HG03066 (cell line): ENCODE data around the gene ABLIM3.

Source experiments
- ATAC-seq: cut with Tn5 transposase; IDR thresholded peaks from one replicate; pipeline ENCODE4 v1.9.1; 2021; ENCODE audit warnings: low read depth; ENCODE audit not compliant: unreplicated experiment

The ABLIM3 gene

DNA sequence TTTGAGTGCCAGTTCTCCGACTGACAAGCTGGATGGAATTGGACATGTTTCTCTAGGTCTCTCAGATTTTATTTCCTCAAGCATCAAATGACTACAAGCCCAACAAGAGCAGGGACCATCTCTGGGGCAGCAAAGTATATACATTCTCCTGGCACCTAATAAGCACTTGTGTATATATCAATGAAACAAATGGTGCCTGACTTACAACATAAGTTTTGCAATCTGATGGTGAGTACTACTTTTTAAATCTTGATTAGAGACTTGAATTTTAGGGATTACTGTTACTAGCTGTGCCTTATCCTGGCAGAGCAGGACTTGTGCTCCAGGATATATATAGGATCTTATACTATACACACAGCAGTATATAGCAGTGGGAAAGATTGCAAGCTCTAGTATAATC, 8.8 kb upstream of the ABLIM3 start:
- no peak for ATAC-seq

GRCh38 chr5:149133795-149134777, 7.2 kb upstream of the ABLIM3 start:
- ATAC-seq: no peak

GRCh38 chr5:149134778-149135500, 6.4 kb upstream of the ABLIM3 start:
- ATAC-seq: no peak

GRCh38 chr5:149135536-149136201, 5.6 kb upstream of the ABLIM3 start:
- no peak for ATAC-seq

DNA sequence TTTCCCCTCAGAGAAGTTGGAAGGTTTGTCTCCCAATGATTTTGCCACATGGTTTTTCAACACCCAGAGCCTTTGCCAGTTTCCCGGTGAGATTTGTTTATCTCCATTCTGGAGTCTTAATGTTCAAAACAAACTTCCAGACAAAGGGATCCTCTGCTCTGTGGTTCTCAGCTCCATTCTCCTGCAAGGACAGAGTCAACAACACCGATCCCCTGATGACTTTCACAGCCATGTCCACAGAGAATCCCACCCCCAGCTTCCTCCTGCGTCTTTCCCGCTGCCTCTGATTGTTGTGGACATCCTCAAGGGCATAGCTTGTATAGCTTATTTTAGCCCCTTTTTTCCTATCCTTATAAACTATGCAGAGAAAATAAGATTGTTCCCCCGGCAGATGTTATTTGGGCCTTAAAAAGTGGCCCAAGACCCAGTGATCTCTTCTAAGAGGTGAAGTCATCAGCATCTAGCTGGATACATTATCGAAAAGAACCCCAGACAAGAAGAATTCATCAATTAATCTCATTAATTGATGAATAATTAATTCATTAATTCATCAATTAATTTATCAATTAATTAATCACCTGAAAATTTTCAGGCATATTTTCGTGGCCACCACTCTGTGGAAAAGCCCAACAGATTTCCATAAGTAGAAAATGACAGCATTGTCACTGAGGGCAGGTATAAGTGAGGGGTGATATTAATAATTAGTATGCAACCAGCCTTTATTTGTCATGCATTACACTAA, 2.9 kb upstream of the ABLIM3 start:
- no peak for ATAC-seq

GRCh38 chr5:149140197-149141002, 893 bp upstream of the ABLIM3 start:
- no peak for ATAC-seq

GRCh38 chr5:149141957-149142851, 911 bp downstream of the ABLIM3 start:
- no peak for ATAC-seq

GRCh38 chr5:149143470-149143869, 2.2 kb downstream of the ABLIM3 start:
- ATAC-seq: no peak

GRCh38 chr5:149144637-149145036, 3.3 kb downstream of the ABLIM3 start:
- no peak for ATAC-seq

DNA sequence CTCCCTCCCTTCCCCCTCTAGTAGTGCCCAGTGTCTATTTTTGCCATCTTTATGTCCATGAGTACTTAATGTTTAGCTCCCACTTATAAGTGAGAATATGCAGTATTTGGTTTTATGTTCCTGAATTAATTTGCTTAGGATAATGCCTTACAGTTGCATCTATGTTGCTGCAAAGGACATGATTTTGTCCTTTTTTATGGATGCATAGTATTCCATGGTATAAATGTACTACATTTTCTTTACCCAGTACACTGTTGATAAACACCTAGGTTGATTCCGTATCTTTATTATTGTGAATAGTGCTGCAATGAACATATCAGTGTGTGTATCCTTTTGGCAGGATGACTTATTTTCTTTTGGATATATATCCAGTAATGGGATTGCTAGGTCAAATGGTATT, 3.8 kb downstream of the ABLIM3 start:
- ATAC-seq: no peak

- ATAC-seq: no peak
These were observed 6.4 kb downstream of the ABLIM3 start for GRCh38 chr5:149147676-149148075.

GRCh38 chr5:149149942-149150341, 8.6 kb downstream of the ABLIM3 start:
- ATAC-seq: no peak

GRCh38 chr5:149150457-149150856, 9.2 kb downstream of the ABLIM3 start:
- no peak for ATAC-seq

- no peak for ATAC-seq
These were observed 10.4 kb downstream of the ABLIM3 start for GRCh38 chr5:149151717-149152116.

DNA sequence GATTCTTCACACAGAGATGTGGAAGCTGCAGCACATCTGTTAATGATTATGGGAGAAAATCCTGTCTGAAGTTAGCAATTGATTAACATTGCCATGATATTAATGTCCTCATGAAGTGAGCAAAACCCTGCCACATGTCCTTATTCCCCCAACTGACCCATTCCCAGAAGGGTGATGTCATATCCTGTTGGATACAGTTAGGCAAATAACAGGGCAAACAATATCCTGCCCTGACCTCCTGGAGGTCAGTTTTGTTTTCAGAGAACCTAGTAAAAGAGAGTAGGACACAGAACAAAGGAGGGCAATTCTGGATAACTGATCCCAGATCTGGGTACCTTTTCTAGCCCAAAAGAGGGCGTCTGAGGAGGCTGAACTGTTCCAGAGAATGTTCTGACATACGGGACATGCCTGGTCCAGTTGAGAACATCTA, 11.0 kb downstream of the ABLIM3 start:
- no peak for ATAC-seq

DNA sequence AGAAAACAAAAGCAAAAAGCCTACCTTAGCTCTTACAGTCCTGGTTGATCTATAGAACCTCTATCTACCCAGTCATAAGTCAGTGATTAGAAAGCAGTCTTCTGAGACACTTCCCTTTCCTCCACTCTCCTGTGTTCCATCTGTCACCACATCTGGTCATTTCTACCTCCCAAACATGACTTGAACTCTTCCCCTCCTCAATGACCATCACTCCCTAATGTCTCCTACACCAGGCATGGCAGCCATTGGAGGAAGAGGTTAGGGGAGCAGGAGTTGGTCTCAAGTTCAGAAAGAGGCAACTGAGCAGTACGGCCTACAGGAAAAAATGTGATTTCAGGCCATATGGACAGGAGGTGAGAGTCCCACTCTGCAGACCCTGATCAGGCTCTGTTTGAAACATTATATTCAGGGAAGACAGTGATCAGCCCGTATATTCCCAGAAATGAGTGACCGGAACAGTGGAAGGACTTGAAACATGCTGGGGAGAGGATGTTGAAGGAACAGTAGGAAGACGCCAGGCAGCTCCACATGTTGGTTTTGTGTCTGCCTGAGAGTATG, 12.0 kb downstream of the ABLIM3 start:
- no peak for ATAC-seq

DNA sequence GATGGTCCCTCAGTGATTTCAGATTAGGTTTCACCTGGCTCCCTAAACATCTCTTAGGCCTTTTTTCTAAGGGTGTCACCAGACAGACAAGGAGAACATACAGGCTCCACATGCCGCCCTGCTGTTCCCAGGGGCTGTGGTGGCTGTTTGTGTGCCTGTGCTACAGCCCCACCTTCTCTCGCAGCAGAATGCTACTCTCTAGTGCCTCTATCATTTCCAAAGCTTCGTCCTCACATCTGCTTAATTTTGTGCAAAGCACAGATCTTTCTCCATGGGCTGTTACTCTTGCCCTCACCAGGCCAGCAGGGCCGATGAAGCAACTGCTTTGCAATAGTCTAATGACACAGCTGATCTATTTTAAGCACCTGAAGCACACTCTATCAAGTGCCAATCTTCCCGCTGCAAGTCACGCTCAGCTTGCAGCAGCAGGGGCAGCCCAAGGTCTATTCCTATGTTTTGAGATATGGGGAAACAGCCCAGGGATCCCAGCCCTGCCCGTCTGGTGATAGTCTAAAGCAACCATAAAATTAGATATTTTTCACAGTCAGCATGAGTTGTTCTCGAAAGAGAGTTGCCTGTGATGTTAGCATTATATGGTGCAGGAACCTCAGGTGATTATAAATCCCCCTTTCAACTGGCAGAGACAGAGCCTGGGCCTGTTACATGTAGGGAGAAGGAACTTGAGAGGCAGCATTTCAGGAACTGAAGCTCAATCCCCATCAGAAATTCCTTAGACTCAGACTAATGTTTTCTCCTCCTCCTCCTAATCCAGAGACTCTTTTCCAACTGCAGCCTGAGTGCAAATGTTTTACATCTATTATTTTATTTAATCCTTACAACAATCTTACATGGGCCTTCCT, 12.7 kb downstream of the ABLIM3 start:
- ATAC-seq: no peak
